Endodermal cell (in vitro differentiated cells): Measurements from ENCODE around the gene CLDN19. TPM values are rescaled to one million over a fixed set of nuclear protein-coding genes. Genes with fewer than 3 reads are reported as not detected.

ENCODE experiments used
- DNase-seq: peaks from one replicate; pipeline ENCODE4 v3.0.0-alpha.2; 2017
- H3K27ac ChIP-seq: 2 replicates; pipeline ENCODE4 v1.5.1; 2013; ENCODE audit warnings: mild to moderate bottlenecking, low read depth, low read length, moderate library complexity
- H3K27me3 ChIP-seq: 2 replicates; pipeline ENCODE4 v1.6.1; 2013; ENCODE audit warnings: mild to moderate bottlenecking, low read length, moderate library complexity; ENCODE audit not compliant: insufficient read depth, control insufficient read depth, poor library complexity, severe bottlenecking
- H3K36me3 ChIP-seq: 2 replicates; pipeline ENCODE4 v1.7.0; 2013; ENCODE audit warnings: mild to moderate bottlenecking, low read length, moderate library complexity; ENCODE audit not compliant: control insufficient read depth, insufficient read depth
- H3K4me1 ChIP-seq: one replicate; pipeline ENCODE4 v1.7.0; 2013; ENCODE audit warnings: low read length; ENCODE audit not compliant: control insufficient read depth, insufficient read depth
- H3K4me3 ChIP-seq: 2 replicates; pipeline ENCODE4 v1.5.1; 2013; ENCODE audit warnings: mild to moderate bottlenecking, low read length, moderate library complexity
- H3K9ac ChIP-seq: 2 replicates; pipeline ENCODE4 v1.6.1; 2013; ENCODE audit warnings: mild to moderate bottlenecking, low read length, moderate library complexity; ENCODE audit not compliant: poor library complexity, severe bottlenecking; ENCODE audit errors: extremely low read depth
- H3K9me3 ChIP-seq: 2 replicates; pipeline ENCODE4 v1.6.1; 2013; ENCODE audit warnings: mild to moderate bottlenecking, low read length, moderate library complexity; ENCODE audit not compliant: control insufficient read depth
- H3K27ac Mint-ChIP-seq: 2 replicates; pipeline ENCODE4 v1.8.0; 2020; ENCODE audit warnings: mixed read lengths
- H3K27me3 Mint-ChIP-seq: 2 replicates; pipeline ENCODE4 v1.8.0; 2021; ENCODE audit warnings: mild to moderate bottlenecking, mixed read lengths; ENCODE audit not compliant: insufficient read depth
- H3K36me3 Mint-ChIP-seq: 2 replicates; pipeline ENCODE4 v1.8.0; 2020; ENCODE audit warnings: low read depth, mixed read lengths
- H3K4me1 Mint-ChIP-seq: 2 replicates; pipeline ENCODE4 v1.8.0; 2020; ENCODE audit warnings: mixed read lengths
- H3K4me3 Mint-ChIP-seq: 2 replicates; pipeline ENCODE4 v1.8.0; 2020; ENCODE audit warnings: mild to moderate bottlenecking, moderate library complexity, mixed read lengths
- H3K9me3 Mint-ChIP-seq: 2 replicates; pipeline ENCODE4 v1.8.0; 2020; ENCODE audit warnings: mild to moderate bottlenecking, mixed read lengths
- CTCF ChIP-seq: fragments of 200-600 bp; sonication (generic); conservative IDR thresholded peaks from 2 replicates; pipeline ENCODE4 v1.5.0; 2021; ENCODE audit warnings: antibody characterized with exemption, mild to moderate bottlenecking
- WGBS, 2 experiments: methylation state at CpG; one replicate each; pipeline versions ENCODE4 v1.1.5 to v1.1.7; 2013; ENCODE audit warnings: missing lambda C conversion rate in 2 of 2, mixed read lengths in 1 of 2; ENCODE audit not compliant: insufficient coverage in 1 of 2, insufficient read length in 1 of 2; 5-methylcytosine and 5-hydroxymethylcytosine counted together
- total RNA-seq, 2 donors: library from RNA; stranded (reverse); fragmentation: NEBNext Ultra II Directional in 1 of 2; extraction: Animal tissue kit (Norgen Biotek cat#: 25700) in 1 of 2; gene quantifications; 2 replicates in 1 of 2; 3 replicates in 1 of 2; pipeline ENCODE4 v1.2.1, GENCODE V29; 2021

The CLDN19 gene
- total RNA-seq, 2 donors from 2014 or later = 31.6 to 32.6 TPM

- Histone ChIP-seq H3K27ac (no peak overlapping the region), H3K36me3 (peaks cover 79% of the 10 kb centered on the region), H3K27me3 (no peaks in the 10 kb centered on the region), H3K4me3 (no peak overlapping the region), H3K9ac (no peak overlapping the region), H3K4me1 (no peaks in the 10 kb centered on the region), H3K9me3 (no peaks in the 10 kb centered on the region)
- TF ChIP-seq CTCF = peak; percentile 88
- Mint-ChIP-seq H3K27ac (no peak overlapping the region), H3K4me1 (no peaks in the 10 kb centered on the region), H3K9me3 (no peaks in the 10 kb centered on the region), H3K36me3 (peaks cover 79% of the 10 kb centered on the region), H3K27me3 (no peaks in the 10 kb centered on the region), H3K4me3 (no peak overlapping the region)
- DNase-seq = peak; percentile 83
Measured at GRCh38 chr1:42777852-42778251, 37.8 kb upstream of the CLDN19 start.

GRCh38 chr1:42776502-42776901, 36.5 kb upstream of the CLDN19 start:
- DNase-seq = no peak
- Histone ChIP-seq H3K9me3 (no peaks in the 10 kb centered on the region), H3K4me1 (no peaks in the 10 kb centered on the region), H3K4me3 (no peak overlapping the region), H3K36me3 (peaks cover 80% of the 10 kb centered on the region), H3K27me3 (no peaks in the 10 kb centered on the region), H3K27ac (no peak overlapping the region), H3K9ac (no peak overlapping the region)
- no peaks in the 10 kb centered on the region for H3K9me3 Mint-ChIP-seq
- peaks cover 78% of the 10 kb centered on the region for H3K36me3 Mint-ChIP-seq
- no peak overlapping the region for H3K27ac Mint-ChIP-seq
- WGBS, 2 experiments = 90 to 94% methylated on average over 5 to 6 of the region's 6 CpGs
- TF ChIP-seq CTCF = no peak
- no peaks in the 10 kb centered on the region for H3K27me3 Mint-ChIP-seq
- no peaks in the 10 kb centered on the region for H3K4me1 Mint-ChIP-seq
- H3K4me3 Mint-ChIP-seq = no peak overlapping the region

- Histone ChIP-seq H3K4me3 (no peak overlapping the region), H3K9ac (no peak overlapping the region), H3K36me3 (peaks cover 68% of the 10 kb centered on the region), H3K9me3 (no peaks in the 10 kb centered on the region), H3K27ac (no peak overlapping the region), H3K4me1 (no peaks in the 10 kb centered on the region), H3K27me3 (no peaks in the 10 kb centered on the region)
- TF ChIP-seq CTCF = no peak
- Mint-ChIP-seq H3K4me3 (no peak overlapping the region), H3K4me1 (no peaks in the 10 kb centered on the region), H3K27ac (no peak overlapping the region), H3K9me3 (no peaks in the 10 kb centered on the region), H3K36me3 (peaks cover 72% of the 10 kb centered on the region), H3K27me3 (no peaks in the 10 kb centered on the region)
- 92 to 95% methylated on average over 4 to 5 of the region's 5 CpGs for WGBS, 2 experiments
- no peak for DNase-seq
Measured at GRCh38 chr1:42774928-42775526, 35.0 kb upstream of the CLDN19 start.
